ENCODE data around the gene FOXO1.

GRCh38 chr13:40694426-40694825 lies 28.0 kb upstream of the FOXO1 start:
- no peak for TF ChIP-seq POLR2A (IDR thresholded peaks at IDR 0.05; ENCODE audit: borderline replicate concordance, extremely low read depth, insufficient read depth, insufficient read length)
- TF ChIP-seq REST (IDR thresholded peaks at IDR 0.05; ENCODE audit: low read depth) = no peak
- no peak for TF ChIP-seq POLR2AphosphoS5 (IDR thresholded peaks at IDR 0.05; ENCODE audit: low read depth, low read length)
- no peak for TF ChIP-seq FOSL1 (IDR thresholded peaks at IDR 0.05; ENCODE audit: low read depth)
- TF ChIP-seq CTCF (IDR thresholded peaks at IDR 0.05 in 2 of 3, conservative IDR thresholded peaks at IDR 0.05 in 1 of 3; ENCODE audit: borderline replicate concordance in 1 of 3, insufficient read depth in 1 of 3, low read depth in 2 of 3, low read length in 2 of 3) = no peak
- no peak for TF ChIP-seq MAX (IDR thresholded peaks at IDR 0.05)
- TF ChIP-seq ATF3 (IDR thresholded peaks at IDR 0.05) = no peak

Data from HCT116 (cell line).